Keratinocyte (primary cell): ENCODE data around the gene SERPINB12. TPM values are rescaled to one million over a fixed set of nuclear protein-coding genes. Genes with fewer than 3 reads are reported as not detected.

Experiments
- DNase-seq: peaks from one replicate; pipeline ENCODE4 v3.0.0-alpha.2; 2011; ENCODE audit warnings: low read depth, missing footprints, low spot score
- FAIRE-seq: peaks from 2 replicates; lab custom pipeline; 2011; peaks lifted over from hg19 to GRCh38; lab: Jason Lieb, UNC
- H2AFZ ChIP-seq: 2 replicates; pipeline ENCODE4 v1.6.0; 2012; ENCODE audit warnings: low read length, control low read depth, inconsistent platforms; ENCODE audit not compliant: control insufficient read depth
- H3K27ac ChIP-seq: 2 replicates; pipeline ENCODE4 v1.5.1; 2011; ENCODE audit warnings: low read length; ENCODE audit not compliant: control insufficient read depth, insufficient read depth
- H3K27me3 ChIP-seq: 3 replicates; pipeline ENCODE4 v1.6.0; 2011; ENCODE audit warnings: low read length; ENCODE audit not compliant: control insufficient read depth, insufficient read depth; ENCODE audit errors: extremely low read depth
- H3K36me3 ChIP-seq, 2 experiments: 2 replicates in 1 of 2; 3 replicates in 1 of 2; pipeline ENCODE4 v1.5.1; 2011; ENCODE audit warnings: low read length in 2 of 2, mild to moderate bottlenecking in 1 of 2; ENCODE audit not compliant: control insufficient read depth in 2 of 2, insufficient read depth in 2 of 2; ENCODE audit errors: extremely low read depth in 1 of 2
- H3K4me1 ChIP-seq: 3 replicates; pipeline ENCODE4 v1.5.1; 2011; ENCODE audit warnings: low read length; ENCODE audit not compliant: control insufficient read depth, insufficient read depth; ENCODE audit errors: extremely low read depth
- H3K4me2 ChIP-seq: 3 replicates; pipeline ENCODE4 v1.6.0; 2011; ENCODE audit warnings: low read depth, low read length; ENCODE audit not compliant: control insufficient read depth, insufficient read depth; ENCODE audit errors: extremely low read depth
- H3K4me3 ChIP-seq, 3 experiments: fragments of 200-600 bp in 1 of 3; sonication (generic) in 1 of 3; 2 replicates in 2 of 3; 3 replicates in 1 of 3; pipeline ENCODE4 v1.5.1; 2011 to 2016; ENCODE audit warnings: low read length in 3 of 3, mild to moderate bottlenecking in 3 of 3, control low read depth in 2 of 3, inconsistent platforms in 1 of 3, low read depth in 1 of 3, mixed read lengths in 1 of 3, mixed run types in 1 of 3, moderate library complexity in 1 of 3; ENCODE audit not compliant: control insufficient read depth in 2 of 3, insufficient read depth in 2 of 3; ENCODE audit errors: extremely low read depth in 1 of 3
- H3K79me2 ChIP-seq: 2 replicates; pipeline ENCODE4 v1.6.0; 2012; ENCODE audit warnings: low read length; ENCODE audit not compliant: control insufficient read depth, insufficient read depth
- H3K9ac ChIP-seq: 3 replicates; pipeline ENCODE4 v1.6.0; 2011; ENCODE audit warnings: low read length; ENCODE audit not compliant: control insufficient read depth, insufficient read depth; ENCODE audit errors: extremely low read depth
- H3K9me1 ChIP-seq: 3 replicates; pipeline ENCODE4 v1.6.0; 2011; ENCODE audit warnings: low read length; ENCODE audit not compliant: control insufficient read depth, insufficient read depth; ENCODE audit errors: extremely low read depth
- H3K9me3 ChIP-seq: 2 replicates; pipeline ENCODE4 v1.5.1; 2012; ENCODE audit warnings: low read depth, low read length; ENCODE audit not compliant: control insufficient read depth
- H4K20me1 ChIP-seq: 3 replicates; pipeline ENCODE4 v1.6.0; 2011; ENCODE audit warnings: low read length; ENCODE audit not compliant: control insufficient read depth, insufficient read depth; ENCODE audit errors: extremely low read depth
- CTCF ChIP-seq, 3 experiments: IDR thresholded peaks in 1 of 3; conservative IDR thresholded peaks in 1 of 3; optimal IDR thresholded peaks in 1 of 3; 2 replicates in 2 of 3; 3 replicates in 1 of 3; pipeline versions ENCODE3 to v1.5.1; 2011; ENCODE audit warnings: low read length in 3 of 3, mild to moderate bottlenecking in 3 of 3, moderate library complexity in 2 of 3, control low read depth in 1 of 3, inconsistent platforms in 1 of 3; ENCODE audit not compliant: insufficient read depth in 2 of 3; ENCODE audit errors: extremely low read depth in 1 of 3
- EZH2 ChIP-seq: IDR thresholded peaks from one replicate; pipeline ENCODE4 v1.6.1; 2012; ENCODE audit warnings: inconsistent platforms, mild to moderate bottlenecking, low read length, moderate library complexity
- dilution Hi-C: fragments of 300-500 bp; cut with MboI; formaldehyde crosslinking; loops from one replicate; pipeline ENCODE4 v1.7.0; 2020; ENCODE audit warnings: low sequenced_read_pairs; ENCODE audit not compliant: extremely low pct_ligation_motif_present
- polyA plus RNA-seq, 5 experiments: library from polyadenylated mRNA; depleted of rRNA in 3 of 5; stranded (reverse) in 3 of 5; stranded (forward) in 1 of 5; unstranded in 1 of 5; fragments of >200 nt; gene quantifications; 1 replicate in 1 of 5; 2 replicates in 3 of 5; 3 replicates in 1 of 5; pipeline versions ENCODE4 v1.2.1 to v1.2.3, GENCODE V29; 2011 to 2012; ENCODE audit warnings: missing spikeins in 2 of 5, low read depth in 1 of 5, low replicate concordance in 1 of 5

Gene SERPINB12
- polyA plus RNA-seq, 1 donor (not counting 4 experiments of a cell fraction or from before 2014, with no cell fraction given): 0.10 TPM

DNA sequence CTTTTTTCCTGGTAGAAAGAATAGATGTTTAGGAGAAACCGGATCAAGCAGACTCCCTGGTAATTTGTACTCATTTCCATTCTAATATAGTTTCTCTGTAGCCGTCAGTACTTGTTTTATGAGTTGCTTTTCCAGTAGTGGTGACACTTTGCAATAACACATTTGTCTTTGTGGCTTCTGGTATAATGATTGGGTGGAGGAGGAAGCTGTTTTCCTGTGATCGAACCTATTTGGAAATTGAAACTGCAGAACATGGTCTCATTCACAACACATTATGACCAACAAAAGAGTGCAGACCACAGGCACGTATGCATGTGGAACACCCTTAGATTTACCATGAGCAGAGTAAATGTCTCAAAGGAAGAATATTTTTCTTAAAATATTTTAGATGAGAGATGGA lies 7.6 kb upstream of the SERPINB12 start:
- H2AFZ ChIP-seq: peak overlapping the region; percentile 90
- dilution Hi-C loops: no loop called here
- no peak overlapping the region for H3K9ac ChIP-seq

GRCh38 chr18:63539904-63540510 lies 2.2 kb upstream of the SERPINB12 start:
- H3K79me2 ChIP-seq: no peaks in the 10 kb centered on the region

More for the DNA sequence above, 7.6 kb upstream of the SERPINB12 start:
- DNase-seq (no peak), FAIRE-seq (no peak)
- Histone ChIP-seq H3K9me3 (no peaks in the 10 kb centered on the region), H3K4me1 (peaks cover 7% of the 10 kb centered on the region), H3K4me3 (peak overlapping the region in 2 of 3 experiments; percentile 29 to 40), H4K20me1 (no peaks in the 10 kb centered on the region), H3K27ac (no peak overlapping the region), H3K4me2 (peak overlapping the region; percentile 78), H3K79me2 (no peaks in the 10 kb centered on the region), H3K9me1 (no peaks in the 10 kb centered on the region), H3K36me3 (no peaks in the 10 kb centered on the region), H3K27me3 (no peaks in the 10 kb centered on the region)
- TF ChIP-seq CTCF (optimal IDR thresholded peaks at IDR 0.05 in 1 of 3, IDR thresholded peaks at IDR 0.05 in 1 of 3, conservative IDR thresholded peaks at IDR 0.05 in 1 of 3; ENCODE audit: extremely low read depth in 1 of 3, insufficient read depth in 2 of 3, low read length in 3 of 3): no peak
- TF ChIP-seq EZH2: no peak

More at GRCh38 chr18:63539904-63540510, 2.2 kb upstream of the SERPINB12 start:
- no peaks in the 10 kb centered on the region for H3K27me3 ChIP-seq
- FAIRE-seq (no peak), DNase-seq (no peak)
- H3K9ac ChIP-seq: no peak overlapping the region
- no peak overlapping the region for H3K27ac ChIP-seq
- dilution Hi-C loops: no loop called here
- H3K4me1 ChIP-seq: no peaks in the 10 kb centered on the region
- no peak overlapping the region for H3K4me3 ChIP-seq
- H3K9me3 ChIP-seq: no peaks in the 10 kb centered on the region
- H3K9me1 ChIP-seq: no peaks in the 10 kb centered on the region
- H2AFZ ChIP-seq: no peak overlapping the region
- no peaks in the 10 kb centered on the region for H3K36me3 ChIP-seq
- TF ChIP-seq EZH2: no peak
- TF ChIP-seq CTCF (optimal IDR thresholded peaks at IDR 0.05 in 1 of 3, IDR thresholded peaks at IDR 0.05 in 1 of 3, conservative IDR thresholded peaks at IDR 0.05 in 1 of 3; ENCODE audit: extremely low read depth in 1 of 3, insufficient read depth in 2 of 3, low read length in 3 of 3): no peak
- H4K20me1 ChIP-seq: no peaks in the 10 kb centered on the region
- no peak overlapping the region for H3K4me2 ChIP-seq
